Erythroblast (primary cell): ENCODE results near the gene PADI3.

Source experiments
- GATA1 ChIP-seq: IDR thresholded peaks from 2 replicates; pipeline ENCODE4 v1.6.1; 2011; ENCODE audit warnings: low read depth, mild to moderate bottlenecking, control low read depth, low read length, moderate library complexity
- POLR2A ChIP-seq: IDR thresholded peaks from 2 replicates; pipeline ENCODE4 v1.6.1; 2011; ENCODE audit warnings: mild to moderate bottlenecking, low read length

DNA sequence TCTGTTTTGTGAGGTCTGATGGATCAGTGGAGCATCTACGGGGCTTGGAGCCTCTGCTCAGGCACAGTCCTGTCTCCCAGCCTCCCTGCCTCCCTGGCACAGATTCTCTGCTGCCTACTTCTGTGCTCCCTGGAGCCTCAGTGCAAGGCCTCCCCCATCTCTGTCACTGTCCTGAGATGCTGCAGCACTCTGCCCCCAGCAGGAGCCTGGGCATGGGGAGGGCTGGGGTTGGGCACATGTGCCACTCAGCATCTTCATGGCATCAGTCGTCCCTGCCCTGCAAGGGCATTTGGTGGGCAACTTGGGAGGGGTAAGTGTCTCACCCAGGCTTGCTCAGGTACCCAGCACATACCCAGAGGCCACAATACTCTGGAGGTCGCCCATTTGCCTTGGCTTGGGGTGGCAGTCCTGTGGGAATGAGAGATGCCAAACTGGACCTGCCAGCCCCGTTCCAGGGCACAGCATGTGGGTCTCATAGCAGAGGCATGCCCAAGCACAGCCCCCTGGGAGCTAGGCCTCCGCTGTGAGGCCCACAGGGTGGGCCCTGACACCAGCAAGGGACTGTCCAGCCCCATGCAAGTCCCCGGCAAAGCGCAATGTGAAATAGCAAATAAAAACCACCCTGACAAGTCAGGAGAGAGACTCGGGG is 28.7 kb downstream of the PADI3 start:
- TF ChIP-seq POLR2A (no peak), GATA1 (no peak)
